ENCODE data around the gene AP5Z1.

DNA sequence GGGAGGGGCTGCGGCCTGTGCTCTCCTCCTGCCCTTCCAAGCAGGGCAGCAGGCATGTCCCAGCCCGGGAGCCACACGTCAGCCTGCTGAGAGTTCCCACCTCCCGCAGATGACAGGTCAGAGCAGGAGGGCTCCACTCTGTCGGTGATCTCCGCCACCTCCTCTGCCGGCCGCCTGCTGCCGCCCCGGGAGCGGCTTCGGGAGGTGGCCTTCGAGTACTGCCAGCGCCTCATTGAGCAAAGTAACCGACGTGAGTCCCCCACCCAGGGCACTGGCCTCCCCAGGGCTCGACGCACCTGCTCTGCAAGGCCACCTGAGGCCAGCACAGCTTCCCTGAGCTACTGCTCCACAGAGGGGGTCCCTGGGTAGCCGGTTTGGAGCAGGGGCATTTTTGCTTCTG is 9.4 kb downstream of the AP5Z1 start:
- TF ChIP-seq, protein P1, sequence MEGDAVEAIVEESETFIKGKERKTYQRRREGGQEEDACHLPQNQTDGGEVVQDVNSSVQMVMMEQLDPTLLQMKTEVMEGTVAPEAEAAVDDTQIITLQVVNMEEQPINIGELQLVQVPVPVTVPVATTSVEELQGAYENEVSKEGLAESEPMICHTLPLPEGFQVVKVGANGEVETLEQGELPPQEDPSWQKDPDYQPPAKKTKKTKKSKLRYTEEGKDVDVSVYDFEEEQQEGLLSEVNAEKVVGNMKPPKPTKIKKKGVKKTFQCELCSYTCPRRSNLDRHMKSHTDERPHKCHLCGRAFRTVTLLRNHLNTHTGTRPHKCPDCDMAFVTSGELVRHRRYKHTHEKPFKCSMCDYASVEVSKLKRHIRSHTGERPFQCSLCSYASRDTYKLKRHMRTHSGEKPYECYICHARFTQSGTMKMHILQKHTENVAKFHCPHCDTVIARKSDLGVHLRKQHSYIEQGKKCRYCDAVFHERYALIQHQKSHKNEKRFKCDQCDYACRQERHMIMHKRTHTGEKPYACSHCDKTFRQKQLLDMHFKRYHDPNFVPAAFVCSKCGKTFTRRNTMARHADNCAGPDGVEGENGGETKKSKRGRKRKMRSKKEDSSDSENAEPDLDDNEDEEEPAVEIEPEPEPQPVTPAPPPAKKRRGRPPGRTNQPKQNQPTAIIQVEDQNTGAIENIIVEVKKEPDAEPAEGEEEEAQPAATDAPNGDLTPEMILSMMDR (IDR thresholded peaks at IDR 0.05; ENCODE audit: low read depth, low read length), result no peak
- TF ChIP-seq POLR2A (IDR thresholded peaks at IDR 0.05; ENCODE audit: extremely low read depth, insufficient read length) (no peak), MYC (IDR thresholded peaks at IDR 0.05; ENCODE audit: low read depth, low read length) (no peak), MAX (IDR thresholded peaks at IDR 0.05; ENCODE audit: low read depth, low read length) (no peak)

All from NB4 (cell line).